Neural cell (in vitro differentiated cells): ENCODE results near the gene BIRC6.

Experiments
- CTCF ChIP-seq: fragments of 450-650 bp; IDR thresholded peaks from 2 replicates; pipeline ENCODE4 v1.5.1; 2014; ENCODE audit warnings: antibody characterized with exemption, mild to moderate bottlenecking, moderate library complexity; ENCODE audit not compliant: poor library complexity, severe bottlenecking
- EZH2 ChIP-seq: fragments of 200-600, 300-800 bp; shearing (Covaris generic), sonication (generic); IDR thresholded peaks from 2 replicates; pipeline ENCODE4 v1.6.1; 2014; ENCODE audit warnings: antibody characterized with exemption, low read length, borderline replicate concordance, mild to moderate bottlenecking; ENCODE audit not compliant: insufficient read depth, poor library complexity, severe bottlenecking
- RAD21 ChIP-seq: fragments of 450-650 bp; conservative IDR thresholded peaks from 2 replicates; pipeline ENCODE4 v1.6.1; 2014; ENCODE audit warnings: antibody characterized with exemption, mild to moderate bottlenecking, moderate library complexity
- TAF1 ChIP-seq: IDR thresholded peaks from 2 replicates; pipeline ENCODE4 v1.6.1; 2012; ENCODE audit warnings: low read depth

GRCh38 chr2:32522770-32523169 lies 165.9 kb downstream of the BIRC6 start:
- no peak for TF ChIP-seq CTCF
- TF ChIP-seq EZH2, result no peak
- no peak for TF ChIP-seq RAD21
- TF ChIP-seq TAF1, result no peak
